ENCODE results near the gene FARP2. TPM values are rescaled to one million over a fixed set of nuclear protein-coding genes. Genes with fewer than 3 reads are reported as not detected.

FARP2 gene
- total RNA-seq, 1 experiment from 2014 or later, result 35.6 TPM

GRCh38 chr2:241454837-241455485 is 98.9 kb downstream of the FARP2 start:
- Histone ChIP-seq H3K9me3 (no peaks in the 10 kb centered on the region), H3K4me3 (no peak overlapping the region), H3K36me3 (no peaks in the 10 kb centered on the region), H3K27me3 (no peaks in the 10 kb centered on the region)
- DNase-seq, result no peak

GRCh38 chr2:241456546-241456945 is 100.5 kb downstream of the FARP2 start:
- no peaks in the 10 kb centered on the region for H3K27me3 ChIP-seq
- H3K9me3 ChIP-seq, result no peaks in the 10 kb centered on the region
- H3K36me3 ChIP-seq, result no peaks in the 10 kb centered on the region
- no peak overlapping the region for H3K4me3 ChIP-seq
- no peak for DNase-seq

GRCh38 chr2:241458687-241459086 is 102.6 kb downstream of the FARP2 start:
- Histone ChIP-seq H3K9me3 (no peaks in the 10 kb centered on the region), H3K36me3 (no peaks in the 10 kb centered on the region), H3K27me3 (no peaks in the 10 kb centered on the region), H3K4me3 (no peak overlapping the region)
- no peak for DNase-seq

GRCh38 chr2:241459520-241459919 is 103.4 kb downstream of the FARP2 start:
- no peaks in the 10 kb centered on the region for H3K36me3 ChIP-seq
- no peaks in the 10 kb centered on the region for H3K27me3 ChIP-seq
- DNase-seq, result no peak
- H3K4me3 ChIP-seq, result no peak overlapping the region
- H3K9me3 ChIP-seq, result no peaks in the 10 kb centered on the region

- Histone ChIP-seq H3K4me3 (no peak overlapping the region), H3K27me3 (no peaks in the 10 kb centered on the region), H3K9me3 (no peaks in the 10 kb centered on the region), H3K36me3 (no peaks in the 10 kb centered on the region)
- no peak for DNase-seq
Observed at GRCh38 chr2:241460631-241461030, 104.5 kb downstream of the FARP2 start.

- DNase-seq, result no peak
- Histone ChIP-seq H3K27me3 (no peaks in the 10 kb centered on the region), H3K9me3 (no peaks in the 10 kb centered on the region), H3K36me3 (no peaks in the 10 kb centered on the region), H3K4me3 (no peak overlapping the region)
Observed at GRCh38 chr2:241461693-241462677, 105.9 kb downstream of the FARP2 start.

GRCh38 chr2:241463276-241464135 is 107.4 kb downstream of the FARP2 start:
- H3K36me3 ChIP-seq, result no peaks in the 10 kb centered on the region
- no peaks in the 10 kb centered on the region for H3K27me3 ChIP-seq
- no peak for DNase-seq
- H3K9me3 ChIP-seq, result no peaks in the 10 kb centered on the region
- H3K4me3 ChIP-seq, result no peak overlapping the region

- Histone ChIP-seq H3K9me3 (no peaks in the 10 kb centered on the region), H3K4me3 (no peak overlapping the region), H3K36me3 (no peaks in the 10 kb centered on the region), H3K27me3 (no peaks in the 10 kb centered on the region)
- no peak for DNase-seq
Observed at GRCh38 chr2:241465543-241465942, 109.5 kb downstream of the FARP2 start.

GRCh38 chr2:241466230-241466629 is 110.1 kb downstream of the FARP2 start:
- H3K4me3 ChIP-seq, result no peak overlapping the region
- H3K36me3 ChIP-seq, result no peaks in the 10 kb centered on the region
- no peak for DNase-seq
- H3K27me3 ChIP-seq, result no peaks in the 10 kb centered on the region
- no peaks in the 10 kb centered on the region for H3K9me3 ChIP-seq

GRCh38 chr2:241467777-241468475 is 111.8 kb downstream of the FARP2 start:
- H3K4me3 ChIP-seq, result no peak overlapping the region

GRCh38 chr2:241468476-241468781 is 112.3 kb downstream of the FARP2 start:
- Histone ChIP-seq H3K9me3 (no peaks in the 10 kb centered on the region), H3K36me3 (no peaks in the 10 kb centered on the region), H3K4me3 (no peak overlapping the region), H3K27me3 (no peaks in the 10 kb centered on the region)
- DNase-seq, result no peak

More at GRCh38 chr2:241467777-241468475, 111.8 kb downstream of the FARP2 start:
- no peaks in the 10 kb centered on the region for H3K27me3 ChIP-seq
- H3K36me3 ChIP-seq, result no peaks in the 10 kb centered on the region
- DNase-seq, result no peak
- H3K9me3 ChIP-seq, result no peaks in the 10 kb centered on the region

GRCh38 chr2:241469746-241470145 is 113.7 kb downstream of the FARP2 start:
- no peak for DNase-seq
- Histone ChIP-seq H3K9me3 (no peaks in the 10 kb centered on the region), H3K27me3 (no peaks in the 10 kb centered on the region), H3K36me3 (no peaks in the 10 kb centered on the region), H3K4me3 (no peak overlapping the region)

- Histone ChIP-seq H3K9me3 (no peaks in the 10 kb centered on the region), H3K27me3 (no peaks in the 10 kb centered on the region), H3K36me3 (no peaks in the 10 kb centered on the region), H3K4me3 (no peak overlapping the region)
- DNase-seq, result no peak
Observed at GRCh38 chr2:241473399-241473798, 117.3 kb downstream of the FARP2 start.

- no peaks in the 10 kb centered on the region for H3K27me3 ChIP-seq
- no peaks in the 10 kb centered on the region for H3K9me3 ChIP-seq
- DNase-seq, result no peak
Observed at GRCh38 chr2:241475267-241475666, 119.2 kb downstream of the FARP2 start.

GRCh38 chr2:241478166-241478565 is 122.1 kb downstream of the FARP2 start:
- DNase-seq, result no peak
- Histone ChIP-seq H3K36me3 (0 out of 2 replicates have a peak, but pooled peaks cover 3% of the 10 kb centered on the region), H3K9me3 (no peaks in the 10 kb centered on the region), H3K27me3 (no peaks in the 10 kb centered on the region), H3K4me3 (no peak overlapping the region)

More at GRCh38 chr2:241475267-241475666, 119.2 kb downstream of the FARP2 start:
- 0 out of 2 replicates have a peak, but pooled peaks cover 3% of the 10 kb centered on the region for H3K36me3 ChIP-seq
- no peak overlapping the region for H3K4me3 ChIP-seq
